GM12873 (cell line): ENCODE measurements around the gene SNAP47.

Source experiments
- CTCF ChIP-seq: IDR thresholded peaks from 2 replicates; pipeline ENCODE4 v1.5.1; 2012; ENCODE audit warnings: low read depth, mild to moderate bottlenecking, moderate library complexity, low read length, control low read depth; ENCODE audit not compliant: insufficient read depth; ENCODE audit errors: missing control alignments

SNAP47 gene

GRCh38 chr1:227729881-227730629 lies 5.2 kb upstream of the SNAP47 start:
- TF ChIP-seq CTCF = peak; percentile 83

GRCh38 chr1:227730630-227731151 lies 4.5 kb upstream of the SNAP47 start:
- TF ChIP-seq CTCF = no peak

GRCh38 chr1:227731241-227731677 lies 4.0 kb upstream of the SNAP47 start:
- no peak for TF ChIP-seq CTCF

GRCh38 chr1:227731696-227732585 lies 3.3 kb upstream of the SNAP47 start:
- no peak for TF ChIP-seq CTCF

GRCh38 chr1:227732586-227733308 lies 2.5 kb upstream of the SNAP47 start:
- no peak for TF ChIP-seq CTCF

- no peak for TF ChIP-seq CTCF
Measured at GRCh38 chr1:227733309-227733705, 1.9 kb upstream of the SNAP47 start.
